Activated CD8-positive, alpha-beta memory T cell treated with anti-CD3 and anti-CD28 coated beads, Interleukin-2, amount 50 U/mL, for 48 hours (primary cell): ENCODE measurements around the gene URB1.
"Not testable (repeated sequence)": the region's sequence is repeated elsewhere in the genome, so short reads cannot be mapped to it uniquely, and the experiment has no call there.

Source experiments
- DNase-seq: peaks from one replicate; pipeline ENCODE4 v3.0.0-alpha.2; 2020

URB1 gene

GRCh38 chr21:32412162-32413014, 19.6 kb upstream of the URB1 start, which contains the start of gene EVA1C:
Gene EVA1C (plus strand): TSS chr21:32412706. CDS start chr21:32412854, 148 bp downstream.
- DNase-seq: peak; percentile 85

DNA sequence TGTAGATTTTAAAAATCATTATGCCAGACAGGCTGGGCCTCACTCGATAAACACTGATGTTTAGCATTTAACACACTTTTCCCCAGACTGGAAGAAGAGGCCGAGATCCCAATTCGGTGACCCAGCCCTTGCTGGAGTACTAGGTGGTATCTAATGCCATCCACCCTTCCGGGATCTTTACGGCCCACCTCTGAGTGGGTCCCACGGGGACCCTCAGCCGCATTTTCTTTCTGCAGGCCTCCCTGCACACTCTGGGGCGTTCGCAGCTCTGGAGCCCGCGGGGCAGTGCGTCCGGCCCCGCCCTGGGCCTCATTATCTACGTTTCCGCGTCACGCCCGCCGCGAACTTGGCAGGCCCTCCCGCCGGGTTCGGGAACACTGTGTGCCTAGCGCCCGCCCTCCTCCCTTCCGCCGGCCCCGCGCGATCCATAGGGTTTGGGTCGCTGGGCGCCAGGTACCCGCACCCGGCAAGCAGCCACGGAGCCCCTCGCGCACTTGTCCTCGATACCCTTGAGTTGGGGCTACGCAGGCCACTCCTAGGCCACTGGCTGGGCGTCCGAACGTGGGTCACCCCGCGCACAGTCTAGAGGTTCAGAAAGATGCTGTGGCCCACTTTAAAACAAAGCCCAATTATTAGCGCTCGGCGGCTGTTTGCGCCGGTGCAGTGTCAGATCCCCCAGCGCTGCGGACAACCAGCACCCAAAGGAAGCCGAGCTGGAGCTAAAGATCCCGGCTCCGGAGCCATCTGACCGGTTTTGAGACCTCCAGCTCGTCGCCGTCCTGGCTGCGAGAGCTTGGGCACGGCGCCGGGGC, 18.7 kb upstream of the URB1 start:
- DNase-seq: peak; percentile 85

DNA sequence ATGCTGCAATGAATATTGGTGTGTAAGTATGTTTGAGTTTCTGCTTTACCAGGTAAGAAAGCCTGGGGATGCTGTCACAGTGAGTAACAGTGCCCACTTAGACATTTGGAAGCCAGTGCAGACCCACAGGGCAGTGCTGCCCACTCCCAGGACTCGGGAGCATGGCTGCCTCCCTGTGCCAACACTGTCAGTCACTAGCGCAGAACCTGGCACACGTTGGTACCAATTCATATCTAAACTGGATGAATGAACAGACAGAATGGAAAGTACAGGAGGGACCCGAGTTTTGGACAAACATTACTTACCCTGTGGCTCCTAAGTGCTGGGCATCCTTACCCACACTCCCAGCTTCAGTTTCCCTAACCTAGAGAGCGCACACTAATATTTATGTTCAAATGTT, 18.1 kb upstream of the URB1 start:
- DNase-seq: peak; percentile 53

DNA sequence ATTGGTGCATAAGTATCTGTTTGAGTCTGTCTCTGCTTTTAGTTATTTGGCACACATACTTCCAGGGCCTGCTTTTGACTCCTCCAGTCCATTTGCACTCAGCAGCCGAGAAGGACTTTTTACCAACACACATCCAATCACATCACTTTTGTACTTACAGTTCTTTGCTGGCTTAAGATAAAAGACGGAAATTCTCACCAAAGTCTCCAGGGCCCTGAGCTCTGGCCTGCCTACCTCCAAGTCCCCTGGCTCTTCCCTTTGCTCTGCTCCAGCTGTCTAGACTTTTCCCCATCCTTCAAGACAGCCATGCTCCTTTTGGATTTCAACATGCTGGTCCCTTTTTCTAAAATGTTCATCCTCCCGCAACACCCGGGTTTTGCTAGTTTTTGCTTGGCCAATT, 17.5 kb upstream of the URB1 start:
- DNase-seq: no peak

DNA sequence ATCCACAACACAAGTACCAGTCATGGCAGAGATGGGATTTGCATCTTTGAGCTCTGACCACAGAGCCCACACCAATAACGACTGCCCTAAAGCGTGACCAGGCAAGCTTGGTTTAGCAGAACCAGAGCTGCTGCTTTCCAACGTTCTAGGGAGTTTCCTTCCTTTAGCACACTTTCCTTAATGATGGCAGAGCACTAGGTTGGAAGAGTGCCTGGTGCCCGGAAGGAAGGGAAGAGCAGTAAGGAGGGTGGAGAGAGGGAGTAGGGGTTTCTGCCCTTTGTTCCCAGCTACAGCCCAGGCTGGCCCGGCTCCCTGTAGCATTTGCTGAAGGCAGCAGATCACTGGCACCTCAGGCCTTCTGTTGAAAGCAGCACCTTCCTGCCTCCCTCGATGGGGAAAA, 13.6 kb upstream of the URB1 start:
- DNase-seq: peak; percentile 46

GRCh38 chr21:32403201-32403777, 10.5 kb upstream of the URB1 start:
- DNase-seq: peak; percentile 80

DNA sequence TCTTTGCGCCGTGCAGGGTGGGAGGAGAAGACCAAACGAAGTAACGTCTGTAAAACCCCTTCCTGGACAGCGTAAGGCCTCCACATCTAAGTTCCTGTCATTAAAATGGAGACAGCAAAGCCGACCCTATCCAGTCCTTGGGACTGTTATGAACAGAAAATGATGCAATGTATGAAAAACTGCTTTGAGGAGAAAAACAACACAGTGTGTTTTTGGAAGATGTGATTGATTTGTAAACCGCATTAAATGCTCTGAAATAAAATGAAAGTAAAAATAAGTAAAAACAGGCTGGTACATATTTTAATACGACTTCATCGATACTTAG, 827 bp upstream of the URB1 start:
- DNase-seq: no peak

- DNase-seq: peak; percentile 63
Measured at GRCh38 chr21:32392299-32392879, 423 bp downstream of the URB1 start.

DNA sequence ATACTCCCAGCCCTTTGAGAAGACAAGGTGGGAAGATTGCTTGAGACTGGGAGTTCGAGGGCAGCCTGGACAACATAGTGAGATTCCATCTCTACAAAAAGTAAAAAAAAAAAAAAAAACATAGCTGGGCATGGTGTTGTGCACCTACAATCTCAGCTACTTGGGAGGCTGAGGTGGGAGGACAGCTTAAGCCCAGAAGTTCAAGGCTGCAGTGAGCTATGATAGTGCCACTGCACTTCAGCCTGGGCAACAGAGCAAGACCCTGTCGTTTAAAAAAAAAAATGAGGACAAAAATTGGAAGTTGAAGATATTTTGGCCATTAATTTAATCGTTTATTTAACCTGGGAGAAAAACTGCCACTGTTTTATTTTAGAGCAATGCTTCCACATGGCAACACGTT, 1.1 kb downstream of the URB1 start:
- DNase-seq: no peak

GRCh38 chr21:32390537-32391224, 2.1 kb downstream of the URB1 start:
- DNase-seq: not testable (repeated sequence)

GRCh38 chr21:32389337-32390015, 3.3 kb downstream of the URB1 start:
- no peak for DNase-seq

DNA sequence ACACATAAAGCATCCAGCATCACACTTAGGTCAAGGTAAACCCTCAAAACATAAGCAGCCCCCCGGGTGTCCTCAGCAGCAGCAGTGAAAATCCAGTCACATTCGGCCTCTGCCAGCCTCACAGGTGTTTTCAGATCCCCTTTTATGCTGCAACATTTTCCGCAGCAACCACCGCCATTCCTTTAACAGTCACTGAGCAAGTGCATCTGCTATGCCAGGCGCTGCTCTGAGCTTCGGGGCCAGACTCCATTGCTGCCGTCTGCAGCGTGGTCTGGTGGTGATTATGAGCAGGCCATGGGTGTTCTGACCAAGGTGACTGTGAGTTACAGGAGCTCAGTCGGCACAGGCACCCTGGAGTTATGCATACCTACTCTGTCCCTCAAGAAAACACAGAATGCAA, 4.5 kb downstream of the URB1 start:
- no peak for DNase-seq

DNA sequence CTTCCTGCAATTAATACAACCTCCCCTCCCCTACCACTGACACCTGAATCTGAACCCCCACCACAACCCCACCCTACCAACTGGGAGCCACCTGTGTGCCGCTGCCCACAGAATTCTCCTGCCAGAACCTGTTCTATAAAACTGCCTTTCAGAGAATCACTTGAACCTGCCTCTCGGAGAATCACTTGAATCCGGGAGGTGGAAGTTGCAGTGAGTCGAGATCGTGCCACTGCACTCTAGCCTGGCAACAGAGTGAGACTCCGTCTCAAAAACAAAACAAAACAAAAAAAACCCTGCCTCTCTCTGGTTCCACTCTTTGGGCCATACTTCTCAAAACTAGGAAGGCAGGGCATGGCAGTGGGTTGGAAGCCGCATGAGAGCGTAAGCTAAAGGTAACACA, 5.7 kb downstream of the URB1 start:
- no peak for DNase-seq

- DNase-seq: no peak
Measured at GRCh38 chr21:32386195-32386870, 6.5 kb downstream of the URB1 start.

GRCh38 chr21:32383812-32384211, 9.0 kb downstream of the URB1 start:
- DNase-seq: no peak

DNA sequence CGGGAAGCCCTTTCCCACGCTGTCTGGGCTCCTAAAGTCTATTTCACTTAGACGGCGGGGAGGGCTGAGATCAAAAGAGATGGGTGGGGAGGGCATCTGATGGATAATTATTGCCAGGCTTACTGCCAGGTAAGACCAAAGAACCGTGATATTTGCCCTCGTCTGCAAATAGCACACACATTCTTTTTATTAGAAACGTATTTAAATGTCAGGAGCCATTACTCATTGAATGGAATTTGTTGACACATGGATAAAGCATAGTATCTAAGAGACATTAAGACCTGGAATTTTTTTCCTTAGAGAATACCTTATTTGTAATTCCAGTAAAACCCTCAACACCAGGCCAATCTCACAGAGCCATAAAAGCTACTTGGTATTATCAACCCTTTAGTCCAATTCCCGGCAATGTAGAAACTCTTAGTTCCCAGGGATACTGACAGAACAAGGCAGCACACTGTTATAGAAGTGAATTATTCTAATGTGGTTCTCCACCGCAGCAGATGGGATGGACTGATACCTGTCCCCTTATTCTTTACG, 10.6 kb downstream of the URB1 start:
- DNase-seq: no peak

- no peak for DNase-seq
Measured at GRCh38 chr21:32381571-32381970, 11.2 kb downstream of the URB1 start.

- no peak for DNase-seq
Measured at GRCh38 chr21:32380940-32381339, 11.9 kb downstream of the URB1 start.

- DNase-seq: no peak
Measured at GRCh38 chr21:32378956-32379355, 13.9 kb downstream of the URB1 start.

GRCh38 chr21:32377991-32378390, 14.8 kb downstream of the URB1 start:
- DNase-seq: no peak

- DNase-seq: no peak
Measured at GRCh38 chr21:32377506-32377905, 15.3 kb downstream of the URB1 start.
